Mucosa of stomach (tissue), 1 donor: Measurements from ENCODE around the gene SNTB2.
"Not testable (repeated sequence)": the region's sequence is repeated elsewhere in the genome, so short reads cannot be mapped to it uniquely, and the experiment has no call there.

Experiments
- H3K27me3 ChIP-seq: one replicate; pipeline ENCODE4 v1.7.0; 2013; ENCODE audit warnings: mild to moderate bottlenecking, low read length; ENCODE audit not compliant: control insufficient read depth, insufficient read depth
- H3K36me3 ChIP-seq: one replicate; pipeline ENCODE4 v1.7.0; 2013; ENCODE audit warnings: low read length; ENCODE audit not compliant: control insufficient read depth, insufficient read depth
- H3K4me1 ChIP-seq: one replicate; pipeline ENCODE4 v1.7.0; 2013; ENCODE audit warnings: mild to moderate bottlenecking, low read length; ENCODE audit not compliant: control insufficient read depth, insufficient read depth
- H3K4me3 ChIP-seq: one replicate; pipeline ENCODE4 v1.7.0; 2013; ENCODE audit warnings: low read length
- H3K9ac ChIP-seq: one replicate; pipeline ENCODE4 v1.7.0; 2013; ENCODE audit warnings: mild to moderate bottlenecking, low read length, moderate library complexity
- H3K9me3 ChIP-seq: one replicate; pipeline ENCODE4 v1.7.0; 2013; ENCODE audit warnings: mild to moderate bottlenecking, low read length, moderate library complexity; ENCODE audit not compliant: control insufficient read depth
- donor health status: Pancreatic carcinoma.

The SNTB2 gene

DNA sequence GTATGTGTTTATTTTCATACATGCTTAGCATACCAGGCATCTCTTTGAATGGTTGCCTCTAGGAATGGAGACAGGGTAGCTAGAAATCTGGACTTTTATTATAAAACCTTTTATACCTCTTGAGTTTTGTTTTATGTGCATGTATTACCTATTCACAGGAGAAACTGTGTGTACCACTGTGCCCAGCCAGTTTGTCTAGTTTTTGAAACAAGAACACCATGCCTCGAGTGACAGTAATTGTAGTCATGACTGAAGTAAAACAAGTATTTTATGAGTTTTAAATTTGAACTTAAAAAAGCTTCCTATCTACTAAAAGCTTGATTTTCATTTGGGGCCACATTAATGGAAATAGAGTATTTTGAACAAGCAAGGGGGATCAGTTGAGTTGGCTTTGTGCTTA lies 57.4 kb downstream of the SNTB2 start:
- no peaks in the 10 kb centered on the region for H3K36me3 ChIP-seq
- no peaks in the 10 kb centered on the region for H3K27me3 ChIP-seq
- H3K4me3 ChIP-seq: no peak overlapping the region
- no peak overlapping the region for H3K9ac ChIP-seq
- H3K9me3 ChIP-seq: no peaks in the 10 kb centered on the region
- no peaks in the 10 kb centered on the region for H3K4me1 ChIP-seq

DNA sequence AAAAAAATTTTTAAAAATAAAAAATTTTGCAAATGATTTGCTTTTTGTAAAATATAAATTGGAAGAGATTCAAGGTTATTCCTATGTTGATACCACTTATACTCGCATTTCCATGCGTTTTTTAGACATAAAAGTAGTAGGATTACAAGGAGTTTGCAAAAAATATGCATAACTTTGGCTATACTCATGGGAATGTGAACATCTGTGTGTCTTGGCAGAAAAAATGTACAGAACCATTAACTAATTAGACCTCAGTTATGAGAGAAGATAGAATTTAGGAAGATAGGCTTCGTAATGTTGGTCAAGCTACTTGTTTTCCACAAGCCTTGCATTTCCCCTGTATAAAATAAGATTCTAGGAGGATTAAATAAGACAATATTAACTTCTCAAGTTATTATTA lies 63.1 kb downstream of the SNTB2 start:
- H3K4me1 ChIP-seq: no peaks in the 10 kb centered on the region
- H3K36me3 ChIP-seq: no peaks in the 10 kb centered on the region
- no peak overlapping the region for H3K4me3 ChIP-seq
- H3K9me3 ChIP-seq: no peaks in the 10 kb centered on the region
- no peaks in the 10 kb centered on the region for H3K27me3 ChIP-seq
- H3K9ac ChIP-seq: no peak overlapping the region

DNA sequence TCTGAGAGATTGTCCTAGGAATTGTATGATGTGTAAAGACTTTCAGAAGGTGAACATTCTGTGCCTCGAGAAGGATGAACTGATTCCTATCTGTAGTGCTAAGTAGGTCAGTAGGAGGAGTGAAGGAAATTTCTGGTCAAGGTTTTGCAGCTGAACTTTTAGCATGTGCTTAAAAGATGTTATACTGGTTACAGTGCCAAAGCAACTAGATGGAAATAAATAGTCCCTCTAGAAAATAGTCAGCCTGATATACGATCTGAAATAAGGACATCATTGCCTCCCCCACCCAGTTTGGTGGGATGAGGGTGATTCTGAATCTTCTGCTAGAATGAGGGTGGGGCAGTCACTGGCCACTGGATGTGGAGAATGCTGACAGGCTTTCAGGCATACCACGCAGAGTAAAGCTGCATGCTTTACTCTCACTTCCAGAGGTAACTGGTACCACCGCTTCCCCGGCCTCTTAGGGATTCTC lies 66.9 kb downstream of the SNTB2 start:
- Histone ChIP-seq H3K9me3 (no peaks in the 10 kb centered on the region), H3K9ac (no peak overlapping the region), H3K27me3 (no peaks in the 10 kb centered on the region), H3K4me1 (no peaks in the 10 kb centered on the region), H3K4me3 (no peak overlapping the region), H3K36me3 (no peaks in the 10 kb centered on the region)

DNA sequence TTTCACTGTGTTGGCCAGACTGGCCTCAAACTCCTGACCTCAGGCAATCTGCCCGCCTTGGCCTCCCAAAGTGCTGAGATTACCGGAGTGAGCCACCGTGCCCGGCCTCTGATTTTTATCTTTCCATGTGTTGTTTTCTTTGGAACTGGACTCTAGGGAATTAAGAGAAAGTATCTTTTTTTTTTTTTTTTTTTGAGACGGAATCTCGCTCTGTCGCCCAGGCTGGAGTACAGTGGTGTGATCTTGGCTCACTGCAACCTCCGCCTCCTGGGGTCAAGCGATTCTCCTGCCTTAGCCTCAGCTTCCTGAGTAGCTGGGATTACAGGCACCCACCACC lies 72.4 kb downstream of the SNTB2 start:
- H3K4me1 ChIP-seq, H3K9me3 ChIP-seq, H3K9ac ChIP-seq, H3K36me3 ChIP-seq, H3K4me3 ChIP-seq, H3K27me3 ChIP-seq: not testable (repeated sequence)

DNA sequence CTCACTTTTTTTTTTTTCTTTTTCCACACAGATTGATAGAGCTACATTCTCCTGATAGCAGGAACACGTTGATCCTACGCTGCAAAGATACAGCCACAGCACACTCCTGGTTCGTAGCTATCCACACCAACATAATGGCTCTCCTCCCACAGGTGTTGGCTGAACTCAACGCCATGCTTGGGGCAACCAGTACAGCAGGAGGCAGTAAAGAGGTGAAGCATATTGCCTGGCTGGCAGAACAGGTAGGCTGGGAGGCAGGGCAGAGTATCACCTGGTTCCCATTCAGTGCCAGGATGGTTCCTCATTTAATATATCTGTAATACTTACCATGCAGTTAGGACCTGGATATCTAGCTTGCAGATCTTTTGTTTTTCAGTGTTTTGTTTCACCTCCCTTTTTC lies 73.1 kb downstream of the SNTB2 start:
- H3K4me3 ChIP-seq: no peak overlapping the region
- no peak overlapping the region for H3K9ac ChIP-seq
- H3K36me3 ChIP-seq: no peaks in the 10 kb centered on the region
- H3K9me3 ChIP-seq: no peaks in the 10 kb centered on the region
- H3K4me1 ChIP-seq: no peaks in the 10 kb centered on the region
- H3K27me3 ChIP-seq: no peaks in the 10 kb centered on the region

DNA sequence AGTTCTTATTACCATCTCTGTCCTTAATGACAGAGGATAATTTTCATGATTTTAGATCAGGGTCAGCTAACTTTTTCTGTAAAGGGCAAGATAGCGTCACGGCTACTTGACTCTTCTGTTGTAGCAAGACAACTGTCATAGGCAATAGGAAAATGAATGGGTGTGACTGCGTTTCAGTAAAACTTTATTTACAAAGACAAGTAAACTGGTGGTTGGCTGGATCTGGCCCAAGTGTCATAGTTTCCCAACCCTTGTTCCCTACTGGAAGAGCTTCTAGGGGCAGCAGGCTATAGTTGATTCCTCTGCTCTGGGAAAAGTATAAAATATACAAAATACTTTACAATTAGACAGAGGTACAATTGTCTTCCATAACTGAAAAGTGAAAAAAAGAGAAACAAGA lies 73.5 kb downstream of the SNTB2 start:
- no peaks in the 10 kb centered on the region for H3K36me3 ChIP-seq
- no peaks in the 10 kb centered on the region for H3K9me3 ChIP-seq
- no peaks in the 10 kb centered on the region for H3K27me3 ChIP-seq
- H3K4me3 ChIP-seq: no peak overlapping the region
- no peaks in the 10 kb centered on the region for H3K4me1 ChIP-seq
- no peak overlapping the region for H3K9ac ChIP-seq

DNA sequence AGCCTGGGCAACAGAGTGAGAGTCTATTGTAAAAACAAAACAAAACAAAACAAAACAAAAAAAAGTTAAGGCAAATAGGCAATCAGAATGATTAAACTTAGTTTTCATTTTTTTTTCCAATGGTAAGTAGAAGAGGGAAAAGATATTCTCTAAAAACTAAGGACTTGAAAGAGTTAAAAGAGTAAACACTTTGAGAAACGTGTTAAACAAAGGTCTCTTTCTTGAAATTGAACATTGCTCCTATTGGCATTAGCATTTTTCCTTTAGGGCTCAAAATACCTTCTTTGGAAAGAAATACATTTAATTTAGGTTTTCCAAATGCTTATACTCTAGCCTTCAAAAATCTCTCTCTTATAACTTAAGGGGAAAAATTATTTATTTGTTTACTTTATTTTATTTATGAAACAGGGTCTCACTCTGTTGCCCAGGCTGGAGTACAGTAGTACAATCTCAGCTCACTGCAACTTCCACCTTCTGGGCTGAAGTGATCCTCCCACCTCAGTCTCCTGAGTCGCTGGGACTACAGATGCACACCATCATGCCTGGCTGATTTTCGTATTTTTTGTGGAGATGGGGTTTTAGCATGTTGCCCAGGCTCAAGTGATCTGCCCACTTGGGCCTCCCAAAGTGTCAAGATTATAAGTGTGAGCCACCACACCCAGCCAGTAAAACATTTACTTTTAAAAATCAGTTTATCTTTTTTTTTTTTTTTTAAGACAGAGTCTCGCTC lies 79.5 kb downstream of the SNTB2 start:
- H3K9ac ChIP-seq: no peak overlapping the region
- H3K36me3 ChIP-seq: no peaks in the 10 kb centered on the region

DNA sequence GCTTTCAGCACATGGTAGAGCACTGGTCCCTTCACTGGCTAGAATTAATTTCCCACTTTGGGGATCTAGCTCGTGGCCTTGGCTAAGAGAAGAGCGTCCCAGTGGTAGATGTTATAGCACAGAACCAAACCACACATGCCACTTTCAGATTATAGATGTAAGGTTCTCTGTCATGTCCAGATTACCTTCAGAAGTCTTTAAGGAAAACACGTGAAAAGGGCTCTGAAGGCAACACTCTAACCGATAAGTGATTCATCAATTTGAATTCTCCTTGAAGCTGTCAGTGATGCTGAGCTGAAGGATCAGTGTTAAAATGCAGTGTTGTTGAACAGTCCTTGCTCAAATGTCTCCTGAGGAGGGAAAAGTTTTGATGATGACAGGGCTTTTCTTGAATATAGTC lies 80.7 kb downstream of the SNTB2 start:
- no peaks in the 10 kb centered on the region for H3K9me3 ChIP-seq
- no peak overlapping the region for H3K9ac ChIP-seq
- H3K4me3 ChIP-seq: no peak overlapping the region
- H3K36me3 ChIP-seq: no peaks in the 10 kb centered on the region
- no peaks in the 10 kb centered on the region for H3K27me3 ChIP-seq
- H3K4me1 ChIP-seq: no peaks in the 10 kb centered on the region

More for the DNA sequence above, 79.5 kb downstream of the SNTB2 start:
- no peaks in the 10 kb centered on the region for H3K9me3 ChIP-seq
- H3K4me1 ChIP-seq: no peaks in the 10 kb centered on the region
- H3K27me3 ChIP-seq: no peaks in the 10 kb centered on the region
- H3K4me3 ChIP-seq: no peak overlapping the region

DNA sequence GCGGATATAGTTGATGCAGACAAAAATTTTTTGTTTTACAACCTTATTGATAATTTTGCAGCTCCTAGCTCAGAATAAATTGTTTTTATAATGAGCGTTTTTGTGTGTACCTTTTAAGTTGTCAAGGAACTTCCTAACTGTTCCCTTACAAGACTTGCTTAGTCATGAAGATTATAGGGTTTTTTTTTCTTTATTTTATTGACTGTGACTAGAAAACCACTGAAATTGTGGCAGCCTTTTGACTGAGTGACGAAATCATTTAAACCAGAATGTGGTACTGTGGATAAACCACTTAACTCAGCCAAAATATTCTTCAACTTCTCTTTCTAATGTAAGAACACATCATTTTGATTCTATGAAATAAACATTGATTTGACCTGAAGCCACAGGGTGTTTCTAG lies 83.4 kb downstream of the SNTB2 start:
- Histone ChIP-seq H3K4me1 (no peaks in the 10 kb centered on the region), H3K9ac (no peak overlapping the region), H3K36me3 (no peaks in the 10 kb centered on the region)

DNA sequence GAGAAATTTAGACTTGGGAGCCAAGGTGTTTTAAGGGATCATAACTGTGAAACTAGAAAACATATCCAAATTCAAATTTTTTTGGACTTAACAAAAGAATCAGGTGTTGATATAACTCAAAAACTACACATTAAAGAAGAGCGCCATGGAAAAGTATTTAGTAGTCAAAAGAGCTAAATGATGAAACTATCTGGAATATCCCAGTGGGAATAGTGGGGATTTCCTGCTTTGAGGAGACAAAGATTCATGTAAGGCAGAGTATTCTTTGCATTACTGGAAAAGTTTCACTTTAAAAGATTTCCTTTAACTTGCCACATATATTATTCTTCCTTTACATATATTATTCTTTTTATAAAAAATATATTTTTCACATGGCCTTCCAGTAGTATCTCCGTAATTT lies 83.9 kb downstream of the SNTB2 start:
- Histone ChIP-seq H3K9me3 (no peaks in the 10 kb centered on the region), H3K4me1 (no peaks in the 10 kb centered on the region), H3K36me3 (no peaks in the 10 kb centered on the region), H3K9ac (no peak overlapping the region), H3K27me3 (no peaks in the 10 kb centered on the region), H3K4me3 (no peak overlapping the region)

More for the DNA sequence above, 83.4 kb downstream of the SNTB2 start:
- Histone ChIP-seq H3K4me3 (no peak overlapping the region), H3K9me3 (no peaks in the 10 kb centered on the region), H3K27me3 (no peaks in the 10 kb centered on the region)

DNA sequence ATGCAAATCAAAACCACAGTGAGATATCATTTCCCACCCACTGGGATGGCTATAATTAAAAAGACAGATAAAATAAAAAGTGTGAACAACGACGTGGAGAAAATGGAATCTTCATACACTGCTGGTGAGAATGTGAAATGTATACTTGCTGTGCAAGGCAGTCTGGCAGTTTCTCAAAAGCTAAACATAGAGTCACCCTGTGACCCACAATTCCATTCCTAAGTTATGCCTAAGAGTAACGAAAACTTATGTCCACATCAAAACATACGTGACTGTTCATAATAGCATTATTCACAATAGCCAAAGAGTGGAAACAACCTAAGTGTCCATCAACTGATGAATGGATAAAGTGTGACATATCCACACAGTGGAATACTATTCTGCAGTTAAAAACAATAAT lies 86.0 kb downstream of the SNTB2 start:
- Histone ChIP-seq H3K36me3 (no peaks in the 10 kb centered on the region), H3K4me3 (no peak overlapping the region), H3K27me3 (no peaks in the 10 kb centered on the region), H3K9ac (no peak overlapping the region), H3K4me1 (no peaks in the 10 kb centered on the region), H3K9me3 (no peaks in the 10 kb centered on the region)

DNA sequence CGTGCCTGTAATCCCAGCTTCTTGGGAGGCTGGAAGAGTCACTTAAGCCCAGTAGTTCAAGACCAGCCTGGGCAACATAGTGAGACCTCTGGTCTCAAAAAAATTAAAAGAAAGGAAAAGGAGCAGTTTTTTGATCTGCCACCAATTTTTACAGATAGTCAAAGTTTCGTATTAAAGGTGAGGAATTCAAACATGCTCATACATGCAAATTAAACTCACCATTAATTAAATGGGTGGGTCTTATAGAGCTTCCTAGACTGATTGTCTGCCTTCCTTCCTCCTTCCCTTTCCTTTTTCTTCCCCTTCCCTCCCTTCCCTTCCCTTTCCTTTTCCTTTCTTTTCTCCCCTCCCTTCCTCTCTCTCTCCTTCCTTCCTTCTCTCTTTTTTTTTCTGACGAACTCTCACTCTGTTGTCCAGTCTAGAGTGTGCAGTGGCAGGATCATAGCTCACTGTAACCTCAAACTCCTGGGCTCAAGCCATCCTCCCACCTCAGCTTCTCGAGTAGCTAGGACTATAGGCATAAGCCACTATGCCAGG lies 87.8 kb downstream of the SNTB2 start:
- no peak overlapping the region for H3K4me3 ChIP-seq
- no peaks in the 10 kb centered on the region for H3K9me3 ChIP-seq
- no peak overlapping the region for H3K9ac ChIP-seq
- no peaks in the 10 kb centered on the region for H3K36me3 ChIP-seq
- H3K27me3 ChIP-seq: no peaks in the 10 kb centered on the region
- no peaks in the 10 kb centered on the region for H3K4me1 ChIP-seq
